Body of pancreas (tissue), 4 donors: ENCODE measurements around the gene OR52D1. TPM values are rescaled to one million over a fixed set of nuclear protein-coding genes. Genes with fewer than 3 reads are reported as not detected.

Source experiments
- ATAC-seq: fragments of 150-250 bp; one replicate; pipeline ENCODE4 v1.9.1; 2016
- DNase-seq, 4 donors: peaks; one replicate each; pipeline ENCODE4 v3.0.0-alpha.2; 2019
- H3K27ac ChIP-seq, 4 donors: fragments of 200-600 bp; sonication (generic); 1 replicate in 3 of 4; 2 replicates in 1 of 4; pipeline versions ENCODE4 v1.5.1 to v1.6.1; 2016 to 2019; ENCODE audit warnings: mild to moderate bottlenecking in 1 of 4, mixed read lengths in 1 of 4, moderate library complexity in 1 of 4
- H3K27me3 ChIP-seq, 2 donors: fragments of 200-600 bp; sonication (generic); one replicate each; pipeline ENCODE4 v1.6.0; 2016; ENCODE audit warnings: mild to moderate bottlenecking in 1 of 2
- H3K36me3 ChIP-seq, 2 donors: fragments of 200-600 bp; sonication (generic); replicated peaks in 1 of 2; 2 replicates each; pipeline ENCODE4 v1.5.1; 2016; ENCODE audit warnings: low read depth in 2 of 2; ENCODE audit not compliant: insufficient read depth in 1 of 2
- H3K4me1 ChIP-seq: fragments of 200-600 bp; sonication (generic); one replicate; pipeline ENCODE4 v1.6.0; 2016
- H3K4me3 ChIP-seq, 2 donors: fragments of 200-600 bp; sonication (generic); 1 replicate in 1 of 2; 2 replicates in 1 of 2; pipeline ENCODE4 v1.5.1; 2016 to 2019
- H3K9me3 ChIP-seq, 3 donors: fragments of 200-600 bp; sonication (generic); 1 replicate in 2 of 3; 2 replicates in 1 of 3; pipeline ENCODE4 v1.5.1; 2016
- POLR2A ChIP-seq, 3 donors: fragments of 450-650 bp; IDR thresholded peaks; one replicate each; pipeline ENCODE4 v1.6.1; 2016; ENCODE audit warnings: antibody characterized with exemption in 3 of 3, mild to moderate bottlenecking in 2 of 3
- WGBS, 2 donors: methylation state at CpG; one replicate each; pipeline ENCODE4 v1.1.5; 2017; 5-methylcytosine and 5-hydroxymethylcytosine counted together
- intact Hi-C: fragments of 100-400 bp; cut with DNase I; formaldehyde crosslinking; loops from one replicate; pipeline ENCODE4 v1.15.1; 2023
- total RNA-seq, 2 donors: library from RNA; depleted of rRNA; stranded (reverse); fragments of >200 nt; gene quantifications; one replicate each; pipeline ENCODE4 v1.1.0, GENCODE V29; 2016
- TF ChIP-seq, protein P1 (sequence below), 7 experiments: fragments of 450-650 bp in 4 of 7; fragments of 200-600 bp in 3 of 7; sonication (generic) in 3 of 7; IDR thresholded peaks; one replicate each; pipeline ENCODE4 v1.5.1; 2016 to 2019; ENCODE audit warnings: antibody characterized with exemption in 7 of 7

The OR52D1 gene
- total RNA-seq, 2 donors from 2014 or later: not detected

- no peak for TF ChIP-seq POLR2A (IDR thresholded peaks at IDR 0.05)
- TF ChIP-seq, protein P1, sequence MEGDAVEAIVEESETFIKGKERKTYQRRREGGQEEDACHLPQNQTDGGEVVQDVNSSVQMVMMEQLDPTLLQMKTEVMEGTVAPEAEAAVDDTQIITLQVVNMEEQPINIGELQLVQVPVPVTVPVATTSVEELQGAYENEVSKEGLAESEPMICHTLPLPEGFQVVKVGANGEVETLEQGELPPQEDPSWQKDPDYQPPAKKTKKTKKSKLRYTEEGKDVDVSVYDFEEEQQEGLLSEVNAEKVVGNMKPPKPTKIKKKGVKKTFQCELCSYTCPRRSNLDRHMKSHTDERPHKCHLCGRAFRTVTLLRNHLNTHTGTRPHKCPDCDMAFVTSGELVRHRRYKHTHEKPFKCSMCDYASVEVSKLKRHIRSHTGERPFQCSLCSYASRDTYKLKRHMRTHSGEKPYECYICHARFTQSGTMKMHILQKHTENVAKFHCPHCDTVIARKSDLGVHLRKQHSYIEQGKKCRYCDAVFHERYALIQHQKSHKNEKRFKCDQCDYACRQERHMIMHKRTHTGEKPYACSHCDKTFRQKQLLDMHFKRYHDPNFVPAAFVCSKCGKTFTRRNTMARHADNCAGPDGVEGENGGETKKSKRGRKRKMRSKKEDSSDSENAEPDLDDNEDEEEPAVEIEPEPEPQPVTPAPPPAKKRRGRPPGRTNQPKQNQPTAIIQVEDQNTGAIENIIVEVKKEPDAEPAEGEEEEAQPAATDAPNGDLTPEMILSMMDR (IDR thresholded peaks at IDR 0.05): no peak
- no peak overlapping the region for H3K4me3 ChIP-seq
- no peaks in the 10 kb centered on the region for H3K4me1 ChIP-seq
- H3K36me3 ChIP-seq: no peaks in the 10 kb centered on the region
- intact Hi-C loops: no loop called here
- H3K27ac ChIP-seq: no peak overlapping the region
- WGBS, 2 donors: 89 to 91% methylated on average over 4 of the region's 4 CpGs
- ATAC-seq: no peak
- DNase-seq: no peak
- no peaks in the 10 kb centered on the region for H3K27me3 ChIP-seq
- no peaks in the 10 kb centered on the region for H3K9me3 ChIP-seq
These were observed 33.1 kb downstream of the OR52D1 start for GRCh38 chr11:5521540-5521939.

- no peak for TF ChIP-seq POLR2A (IDR thresholded peaks at IDR 0.05)
- TF ChIP-seq, protein P1 (IDR thresholded peaks at IDR 0.05): no peak
- intact Hi-C loops: no loop called here
- Histone ChIP-seq H3K4me1 (no peaks in the 10 kb centered on the region), H3K27ac (no peak overlapping the region), H3K4me3 (no peak overlapping the region), H3K27me3 (no peaks in the 10 kb centered on the region), H3K36me3 (no peaks in the 10 kb centered on the region), H3K9me3 (no peaks in the 10 kb centered on the region)
- DNase-seq (no peak), ATAC-seq (no peak)
- 88 to 96% methylated on average over 2 of the region's 2 CpGs for WGBS, 2 donors
These were observed 33.8 kb downstream of the OR52D1 start for GRCh38 chr11:5522308-5522707.

GRCh38 chr11:5524756-5525155, 36.3 kb downstream of the OR52D1 start:
- Histone ChIP-seq H3K27ac (no peak overlapping the region), H3K9me3 (no peaks in the 10 kb centered on the region), H3K36me3 (no peaks in the 10 kb centered on the region), H3K27me3 (no peaks in the 10 kb centered on the region), H3K4me1 (no peaks in the 10 kb centered on the region), H3K4me3 (no peak overlapping the region)
- 53 to 73% methylated on average over 3 of the region's 3 CpGs for WGBS, 2 donors
- intact Hi-C loops: no loop called here
- DNase-seq (no peak), ATAC-seq (no peak)
- TF ChIP-seq POLR2A (IDR thresholded peaks at IDR 0.05): no peak
- TF ChIP-seq, protein P1 (IDR thresholded peaks at IDR 0.05): no peak

DNA sequence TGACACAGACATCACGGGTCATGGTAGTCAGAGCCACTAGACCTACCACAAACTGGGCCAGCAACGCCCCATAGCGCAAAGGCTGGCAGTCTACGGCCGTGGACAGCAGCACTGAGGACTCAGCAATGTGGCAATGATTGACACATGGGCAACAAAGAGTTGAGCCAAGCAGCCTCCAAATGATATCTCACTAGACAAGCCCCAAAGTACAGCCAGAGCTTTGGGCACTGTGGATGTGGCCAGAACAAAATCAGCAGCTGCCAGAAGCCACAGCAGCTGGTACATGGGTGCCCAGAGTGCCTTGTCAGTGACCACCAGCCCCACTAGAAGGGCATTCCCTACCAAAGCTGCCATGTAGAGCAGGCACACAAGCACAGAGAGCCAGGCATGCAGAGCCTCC, 39.2 kb downstream of the OR52D1 start:
- DNase-seq: no peak
- 85% methylated on average over 5 of the region's 5 CpGs; no CpG with 5 or more reads in 1 of the 2 donors for WGBS, 2 donors
- intact Hi-C loops: no loop called here

GRCh38 chr11:5528495-5528894, 40.0 kb downstream of the OR52D1 start:
- H3K27me3 ChIP-seq: no peaks in the 10 kb centered on the region
- H3K9me3 ChIP-seq: no peaks in the 10 kb centered on the region
- DNase-seq (no peak), ATAC-seq (no peak)
- 23 to 25% methylated on average over 1 of the region's 1 CpG for WGBS, 2 donors
- intact Hi-C loops: no loop called here
- no peak overlapping the region for H3K4me3 ChIP-seq
- no peaks in the 10 kb centered on the region for H3K4me1 ChIP-seq
- TF ChIP-seq, protein P1 (IDR thresholded peaks at IDR 0.05): no peak
- TF ChIP-seq POLR2A (IDR thresholded peaks at IDR 0.05): no peak
- no peaks in the 10 kb centered on the region for H3K36me3 ChIP-seq
- H3K27ac ChIP-seq: no peak overlapping the region

More for the DNA sequence above, 39.2 kb downstream of the OR52D1 start:
- H3K36me3 ChIP-seq: no peaks in the 10 kb centered on the region
- TF ChIP-seq, protein P1 (IDR thresholded peaks at IDR 0.05): no peak
- TF ChIP-seq POLR2A (IDR thresholded peaks at IDR 0.05): no peak
- no peak overlapping the region for H3K27ac ChIP-seq
- H3K4me1 ChIP-seq: no peaks in the 10 kb centered on the region
- no peaks in the 10 kb centered on the region for H3K9me3 ChIP-seq
- no peak overlapping the region for H3K4me3 ChIP-seq
- no peak for ATAC-seq
- H3K27me3 ChIP-seq: no peaks in the 10 kb centered on the region
